Esophagus (tissue), 2 donors: ENCODE results near the gene TMEM200B. TPM values are rescaled to one million over a fixed set of nuclear protein-coding genes. Genes with fewer than 3 reads are reported as not detected.
"Not testable (repeated sequence)": the region's sequence is repeated elsewhere in the genome, so short reads cannot be mapped to it uniquely, and the experiment has no call there.

Source experiments
- H3K27ac ChIP-seq, 2 donors: one replicate each; pipeline ENCODE4 v1.5.1; 2013; ENCODE audit warnings: low read depth in 2 of 2, mild to moderate bottlenecking in 2 of 2, inconsistent platforms in 1 of 2, low read length in 1 of 2, moderate library complexity in 1 of 2
- H3K27me3 ChIP-seq, 2 donors: one replicate each; pipeline ENCODE4 v1.6.1; 2013; ENCODE audit warnings: low read length in 2 of 2, control low read depth in 1 of 2, mild to moderate bottlenecking in 1 of 2; ENCODE audit not compliant: insufficient read depth in 2 of 2, control insufficient read depth in 1 of 2
- H3K36me3 ChIP-seq, 2 donors: one replicate each; pipeline ENCODE4 v1.6.1; 2013; ENCODE audit warnings: low read length in 1 of 2; ENCODE audit not compliant: control insufficient read depth in 2 of 2, insufficient read depth in 2 of 2
- H3K4me1 ChIP-seq, 2 donors: one replicate each; pipeline ENCODE4 v1.6.1; 2013; ENCODE audit warnings: low read length in 1 of 2; ENCODE audit not compliant: control insufficient read depth in 2 of 2, insufficient read depth in 2 of 2
- H3K4me3 ChIP-seq, 2 donors: one replicate each; pipeline ENCODE4 v1.5.1; 2013; ENCODE audit warnings: low read length in 2 of 2, mild to moderate bottlenecking in 2 of 2, low read depth in 1 of 2, moderate library complexity in 1 of 2
- H3K9me3 ChIP-seq, 2 donors: one replicate each; pipeline ENCODE4 v1.6.1; 2013; ENCODE audit warnings: mild to moderate bottlenecking in 2 of 2, low read depth in 1 of 2, low read length in 1 of 2, moderate library complexity in 1 of 2; ENCODE audit not compliant: control insufficient read depth in 2 of 2, insufficient read depth in 1 of 2
- WGBS, 2 donors: extraction: QIAGEN DNeasy Blood & Tissue Kit; methylation state at CpG; one replicate each; pipeline ENCODE4 v1.1.7; 2013; 5-methylcytosine and 5-hydroxymethylcytosine counted together
- polyA plus RNA-seq, 2 donors: library from polyadenylated mRNA; stranded (reverse); fragments of 200-250 nt; gene quantifications; one replicate each; pipeline ENCODE4 v1.2.3, GENCODE V29; 2013
- donor health status: healthy with polysubstance abuse.
- donor health status: Bipolar disorder and iron deficiency.

The TMEM200B gene
- polyA plus RNA-seq, 2 donors: 2.1 to 3.9 TPM

- Histone ChIP-seq H3K9me3 (no peaks in the 10 kb centered on the region), H3K27ac (no peak overlapping the region), H3K4me1 (no peaks in the 10 kb centered on the region), H3K36me3 (peaks cover 6 to 34% of the 10 kb centered on the region in 2 donors), H3K4me3 (no peak overlapping the region), H3K27me3 (no peaks in the 10 kb centered on the region)
- 55 to 56% methylated on average over 4 of the region's 4 CpGs for WGBS, 2 donors
Observed at GRCh38 chr1:29162025-29162424, 38.3 kb upstream of the TMEM200B start.

GRCh38 chr1:29159773-29160172 is 36.1 kb upstream of the TMEM200B start:
- no peaks in the 10 kb centered on the region for H3K9me3 ChIP-seq
- H3K4me1 ChIP-seq: no peaks in the 10 kb centered on the region
- peaks cover 0 to 26% of the 10 kb centered on the region in 2 donors for H3K36me3 ChIP-seq
- no peak overlapping the region for H3K4me3 ChIP-seq
- WGBS, 2 donors: 70 to 78% methylated on average over 3 of the region's 3 CpGs
- no peaks in the 10 kb centered on the region for H3K27me3 ChIP-seq
- no peak overlapping the region for H3K27ac ChIP-seq

DNA sequence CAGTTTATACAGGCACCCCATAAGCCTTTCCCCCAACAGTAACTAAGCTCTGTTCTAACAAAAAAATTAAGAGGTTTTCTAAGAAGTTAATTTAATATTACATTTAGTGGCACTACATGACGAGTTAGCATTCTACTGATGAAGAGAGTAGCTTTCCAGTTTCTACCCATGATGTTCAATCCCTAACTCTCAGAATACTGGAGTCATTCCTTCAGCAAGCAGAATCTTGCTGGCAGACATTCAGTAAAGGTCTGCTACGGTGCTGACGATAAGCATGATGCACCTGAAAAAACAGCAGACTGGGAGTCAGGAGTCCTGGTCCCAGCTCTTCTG is 33.5 kb upstream of the TMEM200B start:
- H3K27ac ChIP-seq: no peak overlapping the region
- WGBS, 2 donors: 83 to 86% methylated on average over 3 of the region's 3 CpGs

DNA sequence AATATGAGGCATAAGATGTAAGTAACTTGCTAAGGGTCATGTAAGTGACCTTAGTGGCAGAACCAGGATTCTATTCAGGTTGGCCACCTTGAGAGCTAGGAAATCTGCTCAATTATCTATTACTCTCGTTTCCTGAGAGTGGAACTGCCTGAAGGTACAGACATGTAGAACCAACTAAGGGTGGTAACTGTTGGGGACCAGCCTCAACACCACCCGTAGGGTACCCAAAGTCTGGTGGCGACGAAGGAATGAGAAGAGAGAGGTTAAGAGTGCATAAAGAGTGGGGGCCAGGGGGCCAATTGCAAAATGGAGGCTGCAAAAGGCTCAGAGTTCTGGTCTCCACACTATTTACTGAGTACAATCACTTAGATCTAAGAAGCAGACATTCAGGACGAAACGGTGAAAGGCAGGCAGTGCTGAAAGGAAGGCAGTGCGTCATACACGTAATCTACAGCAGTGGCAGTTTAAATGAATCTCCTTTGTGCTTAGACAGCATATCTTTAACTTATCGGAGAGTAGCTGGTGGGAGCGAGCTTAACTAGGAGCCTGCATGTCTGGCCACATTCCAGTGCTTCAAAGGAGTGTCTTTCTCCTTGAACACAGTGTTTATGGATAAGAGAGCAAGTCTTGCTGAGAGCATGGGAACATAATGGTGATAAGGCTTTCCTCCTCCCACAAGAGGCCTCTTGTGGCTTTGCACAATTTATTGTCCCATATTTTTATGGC is 33.0 kb upstream of the TMEM200B start:
- H3K36me3 ChIP-seq: peaks cover 4 to 31% of the 10 kb centered on the region in 2 donors
- WGBS, 2 donors: 50 to 66% methylated on average over 10 of the region's 10 CpGs
- H3K4me1 ChIP-seq: no peaks in the 10 kb centered on the region
- no peak overlapping the region for H3K27ac ChIP-seq
- no peaks in the 10 kb centered on the region for H3K9me3 ChIP-seq
- H3K27me3 ChIP-seq: no peaks in the 10 kb centered on the region
- no peak overlapping the region for H3K4me3 ChIP-seq

More for the DNA sequence above, 33.5 kb upstream of the TMEM200B start:
- H3K27me3 ChIP-seq: no peaks in the 10 kb centered on the region
- peaks cover 4 to 31% of the 10 kb centered on the region in 2 donors for H3K36me3 ChIP-seq
- H3K4me3 ChIP-seq: no peak overlapping the region
- no peaks in the 10 kb centered on the region for H3K4me1 ChIP-seq
- no peaks in the 10 kb centered on the region for H3K9me3 ChIP-seq

- Histone ChIP-seq H3K9me3 (no peaks in the 10 kb centered on the region), H3K36me3 (peaks cover 10 to 40% of the 10 kb centered on the region in 2 donors), H3K4me3 (no peak overlapping the region), H3K27ac (no peak overlapping the region), H3K27me3 (no peaks in the 10 kb centered on the region), H3K4me1 (no peaks in the 10 kb centered on the region)
- 87 to 89% methylated on average over 8 of the region's 8 CpGs for WGBS, 2 donors
Observed at GRCh38 chr1:29152046-29152805, 28.5 kb upstream of the TMEM200B start.

GRCh38 chr1:29150346-29150745 is 26.6 kb upstream of the TMEM200B start:
- H3K27ac ChIP-seq, H3K9me3 ChIP-seq, H3K4me3 ChIP-seq, H3K4me1 ChIP-seq, H3K27me3 ChIP-seq: not testable (repeated sequence)
- WGBS, 2 donors: 97% methylated on average over 9 of the region's 9 CpGs
- H3K36me3 ChIP-seq: peaks cover 10 to 37% of the 10 kb centered on the region in 2 donors

DNA sequence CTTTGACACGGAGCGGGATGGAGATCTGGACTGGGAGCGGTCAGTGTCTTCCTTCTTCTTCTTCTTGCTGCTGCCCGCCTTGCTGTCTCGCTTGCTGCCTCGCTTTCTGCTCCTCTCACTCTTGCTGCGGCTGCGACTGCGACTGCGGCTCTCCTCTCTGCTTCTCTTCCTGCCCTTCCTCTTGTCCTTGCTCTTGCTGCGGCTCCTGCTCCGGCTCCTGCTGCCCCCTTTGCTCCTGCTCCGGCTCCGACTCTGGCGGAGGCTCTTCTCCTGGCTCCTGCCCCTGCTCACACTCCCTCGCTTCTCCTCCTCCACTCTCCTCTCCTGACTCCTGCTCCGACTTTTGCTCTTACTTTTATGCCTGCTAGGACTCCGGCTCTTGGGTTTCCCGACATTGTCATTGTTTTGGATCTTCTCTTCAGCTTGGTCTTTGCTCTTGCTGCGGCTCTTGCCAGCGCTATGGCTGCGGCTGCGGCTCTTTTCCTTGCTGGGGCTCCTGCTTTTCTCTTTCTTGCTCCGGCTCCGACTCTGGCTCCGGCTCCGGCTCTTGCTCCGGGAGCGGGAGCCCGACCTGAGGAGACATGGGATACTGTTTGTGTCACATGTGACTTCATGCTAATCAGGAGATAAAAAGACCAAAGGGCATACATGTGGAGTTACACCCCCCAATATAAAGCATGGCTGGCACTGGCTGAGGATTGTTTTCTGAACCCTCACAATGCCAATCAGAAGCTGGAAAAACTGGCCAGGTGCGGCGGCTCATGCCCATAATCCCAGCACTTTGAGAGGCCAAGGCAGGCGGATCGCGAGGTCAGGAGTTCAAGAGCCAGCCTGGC is 25.2 kb upstream of the TMEM200B start:
- H3K27me3 ChIP-seq: no peaks in the 10 kb centered on the region
- peaks cover 10 to 37% of the 10 kb centered on the region in 2 donors for H3K36me3 ChIP-seq

GRCh38 chr1:29145739-29146437 is 22.2 kb upstream of the TMEM200B start:
- Histone ChIP-seq H3K27ac (no peak overlapping the region), H3K4me1 (no peaks in the 10 kb centered on the region), H3K27me3 (no peaks in the 10 kb centered on the region), H3K9me3 (no peaks in the 10 kb centered on the region), H3K4me3 (no peak overlapping the region), H3K36me3 (peaks cover 7 to 26% of the 10 kb centered on the region in 2 donors)
- 59 to 65% methylated on average over 8 of the region's 8 CpGs for WGBS, 2 donors

More for the DNA sequence above, 25.2 kb upstream of the TMEM200B start:
- Histone ChIP-seq H3K27ac (no peak overlapping the region), H3K9me3 (no peaks in the 10 kb centered on the region), H3K4me3 (no peak overlapping the region), H3K4me1 (no peaks in the 10 kb centered on the region)
- WGBS, 2 donors: 92 to 95% methylated on average over 35 of the region's 35 CpGs

GRCh38 chr1:29144178-29144577 is 20.5 kb upstream of the TMEM200B start:
- WGBS, 2 donors: 82 to 95% methylated on average over 2 of the region's 2 CpGs
- H3K36me3 ChIP-seq: peaks cover 7 to 14% of the 10 kb centered on the region in 2 donors
- no peak overlapping the region for H3K27ac ChIP-seq
- no peaks in the 10 kb centered on the region for H3K27me3 ChIP-seq
- H3K4me3 ChIP-seq: no peak overlapping the region
- no peaks in the 10 kb centered on the region for H3K4me1 ChIP-seq
- no peaks in the 10 kb centered on the region for H3K9me3 ChIP-seq
